ENCODE measurements around the gene PLEKHA4. TPM values are rescaled to one million over a fixed set of nuclear protein-coding genes. Genes with fewer than 3 reads are reported as not detected.

The PLEKHA4 gene
- total and polyA plus RNA-seq, 10 of the 15 experiments (the other 5 are each of a cell fraction or from before 2014, with no cell fraction given), result 0.13 to 10.0 (median 6.4) TPM; not detected in 1

DNA sequence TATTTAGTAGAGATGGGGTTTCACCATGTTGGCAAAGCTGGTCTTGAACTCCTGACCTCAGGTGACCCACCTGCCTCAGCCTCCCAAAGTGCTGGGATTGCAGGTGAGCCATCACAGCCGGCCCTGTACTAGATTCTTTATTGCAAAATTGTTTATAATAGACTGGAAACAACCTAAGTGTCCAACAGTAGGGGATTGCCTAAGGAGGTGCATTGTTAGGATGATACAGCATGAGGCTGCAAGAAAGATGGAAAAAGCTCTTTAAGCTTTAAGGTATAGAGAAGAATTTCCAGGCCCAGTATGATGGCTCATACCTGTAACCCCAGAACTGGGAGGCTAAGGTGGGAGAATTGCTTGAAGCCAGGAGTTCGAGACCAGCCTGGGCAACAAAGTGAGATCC is 65.8 kb downstream of the PLEKHA4 start:
- FAIRE-seq, result no peak
- no peak overlapping the region for H3K4me2 ChIP-seq (ENCODE audit: control insufficient read depth, insufficient read depth)
- H3K36me3 ChIP-seq (ENCODE audit: control insufficient read depth in 2 of 2, insufficient read depth in 2 of 2, low read length in 1 of 2), result no peaks in the 10 kb centered on the region; a peak in 1 of 4 replicates
- 98% methylated on average over 2 of the region's 2 CpGs for WGBS (ENCODE audit: insufficient coverage, insufficient replicate concordance, low lambda C conversion rate, missing lambda C conversion rate)
- H3K9ac ChIP-seq (ENCODE audit: control insufficient read depth, insufficient read depth, low read length), result no peak overlapping the region
- intact Hi-C loops (cut with micrococcal nuclease; ENCODE audit: unreplicated experiment) (no loop called here), in situ Hi-C loops (cut with MboI) (no loop called here)
- no peak overlapping the region for H3K4me3 ChIP-seq
- ChIA-PET CTCF (interaction anchor here (1.2 to 26.1 kb wide), 3 partner anchors 41 to 191 kb away, joined by 4 to 520 read pairs (median 8); partner anchors contain the start of genes GYS1, HSD17B14 and RUVBL2), SMC1A (ENCODE audit: uncharacterized antibody, unreplicated experiment) (no interaction called here), POLR2A (no interaction called here), RAD21 (ENCODE audit: unreplicated experiment) (no interaction called here)
- no TSS peak for BruUV-seq (replicated peaks)
- H2AFZ ChIP-seq (ENCODE audit: control insufficient read depth, low read depth, low read length), result no peak overlapping the region
- H3K27ac ChIP-seq (ENCODE audit: control insufficient read depth, insufficient read depth), result no peak overlapping the region
- no peaks in the 10 kb centered on the region for H3K79me2 ChIP-seq (ENCODE audit: control insufficient read depth, insufficient read depth, low read length)
- no peak for TF ChIP-seq MEF2B (IDR thresholded peaks at IDR 0.05; ENCODE audit: partially characterized antibody, poor library complexity, severe bottlenecking)
- no peak for TF ChIP-seq SPI1 (IDR thresholded peaks at IDR 0.05; ENCODE audit: borderline replicate concordance, insufficient read depth, low read depth, low read length)
- TF ChIP-seq RUNX3 (IDR thresholded peaks at IDR 0.05; ENCODE audit: low read length), result no peak
- no peak for TF ChIP-seq SMAD5 (IDR thresholded peaks at IDR 0.05; ENCODE audit: low read depth)
- TF ChIP-seq, protein P1, sequence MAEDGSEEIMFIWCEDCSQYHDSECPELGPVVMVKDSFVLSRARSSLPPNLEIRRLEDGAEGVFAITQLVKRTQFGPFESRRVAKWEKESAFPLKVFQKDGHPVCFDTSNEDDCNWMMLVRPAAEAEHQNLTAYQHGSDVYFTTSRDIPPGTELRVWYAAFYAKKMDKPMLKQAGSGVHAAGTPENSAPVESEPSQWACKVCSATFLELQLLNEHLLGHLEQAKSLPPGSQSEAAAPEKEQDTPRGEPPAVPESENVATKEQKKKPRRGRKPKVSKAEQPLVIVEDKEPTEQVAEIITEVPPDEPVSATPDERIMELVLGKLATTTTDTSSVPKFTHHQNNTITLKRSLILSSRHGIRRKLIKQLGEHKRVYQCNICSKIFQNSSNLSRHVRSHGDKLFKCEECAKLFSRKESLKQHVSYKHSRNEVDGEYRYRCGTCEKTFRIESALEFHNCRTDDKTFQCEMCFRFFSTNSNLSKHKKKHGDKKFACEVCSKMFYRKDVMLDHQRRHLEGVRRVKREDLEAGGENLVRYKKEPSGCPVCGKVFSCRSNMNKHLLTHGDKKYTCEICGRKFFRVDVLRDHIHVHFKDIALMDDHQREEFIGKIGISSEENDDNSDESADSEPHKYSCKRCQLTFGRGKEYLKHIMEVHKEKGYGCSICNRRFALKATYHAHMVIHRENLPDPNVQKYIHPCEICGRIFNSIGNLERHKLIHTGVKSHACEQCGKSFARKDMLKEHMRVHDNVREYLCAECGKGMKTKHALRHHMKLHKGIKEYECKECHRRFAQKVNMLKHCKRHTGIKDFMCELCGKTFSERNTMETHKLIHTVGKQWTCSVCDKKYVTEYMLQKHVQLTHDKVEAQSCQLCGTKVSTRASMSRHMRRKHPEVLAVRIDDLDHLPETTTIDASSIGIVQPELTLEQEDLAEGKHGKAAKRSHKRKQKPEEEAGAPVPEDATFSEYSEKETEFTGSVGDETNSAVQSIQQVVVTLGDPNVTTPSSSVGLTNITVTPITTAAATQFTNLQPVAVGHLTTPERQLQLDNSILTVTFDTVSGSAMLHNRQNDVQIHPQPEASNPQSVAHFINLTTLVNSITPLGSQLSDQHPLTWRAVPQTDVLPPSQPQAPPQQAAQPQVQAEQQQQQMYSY (CRISPR knock-in tag; IDR thresholded peaks at IDR 0.05), result no peak
- TF ChIP-seq KLF5 (IDR thresholded peaks at IDR 0.05; ENCODE audit: partially characterized antibody), result no peak
- peaks cover 6% of the 10 kb centered on the region for H3K4me1 ChIP-seq (ENCODE audit: control insufficient read depth, insufficient read depth, low read length)
- no peaks in the 10 kb centered on the region for H4K20me1 ChIP-seq (ENCODE audit: control insufficient read depth, insufficient read depth)
- no peaks in the 10 kb centered on the region for H3K9me3 ChIP-seq (replicated peaks; ENCODE audit: control insufficient read depth, insufficient read depth, low read length)
- DNase-seq (ENCODE audit: low read depth, low spot score), result no peak
- no peaks in the 10 kb centered on the region for H3K27me3 ChIP-seq (replicated peaks in 1 of 2; ENCODE audit: control insufficient read depth in 2 of 2, insufficient read depth in 2 of 2, low read length in 1 of 2)
- no peak for ATAC-seq
